ENCODE data around the gene JAML.
A peak's percentile ranks its signal among the peaks of the same experiment; 100 is the strongest.

The JAML gene

DNA sequence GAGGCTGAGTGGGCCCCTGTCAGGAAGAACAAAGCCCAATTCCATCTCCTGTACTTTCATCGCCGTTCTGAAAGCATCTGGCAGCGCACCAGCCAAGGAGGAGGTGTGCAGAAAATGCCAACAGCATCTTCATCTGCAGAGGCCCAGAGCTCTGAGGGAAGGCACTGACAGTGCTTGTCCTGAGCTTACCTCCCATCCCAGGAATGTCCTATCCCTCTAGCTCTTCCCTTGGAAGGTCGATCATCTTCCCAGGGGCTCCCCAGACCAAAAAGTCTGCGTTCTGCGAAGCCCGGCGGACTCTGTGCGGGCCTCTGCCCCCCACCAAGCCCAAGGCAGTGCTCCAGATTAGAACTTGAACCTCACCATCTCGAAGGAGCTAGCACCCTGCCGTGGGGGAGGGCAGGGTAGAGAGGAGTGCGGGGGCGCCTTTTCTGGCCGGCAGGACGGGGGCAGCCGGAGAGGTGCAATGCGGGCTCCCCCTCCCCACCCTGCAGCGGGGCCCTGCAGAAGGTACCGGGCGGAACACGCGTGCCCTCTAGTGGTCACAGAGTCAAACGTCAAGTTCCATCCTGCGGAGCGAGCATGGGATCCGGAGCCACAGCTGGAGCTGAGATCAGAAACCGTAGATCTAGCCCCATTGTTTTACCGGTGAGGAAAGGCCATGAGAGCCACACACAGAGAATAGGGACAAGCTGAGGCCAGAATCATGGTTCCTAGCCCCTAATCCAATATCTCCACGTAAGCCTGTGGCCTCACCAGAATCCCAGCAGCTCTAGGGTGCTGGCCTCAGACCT lies 53.3 kb downstream of the JAML start:
- peak; percentile 16 for FAIRE-seq
- DNase-seq (ENCODE audit: insufficient read length, low spot score): peak; percentile 95
- TF ChIP-seq, protein P1, sequence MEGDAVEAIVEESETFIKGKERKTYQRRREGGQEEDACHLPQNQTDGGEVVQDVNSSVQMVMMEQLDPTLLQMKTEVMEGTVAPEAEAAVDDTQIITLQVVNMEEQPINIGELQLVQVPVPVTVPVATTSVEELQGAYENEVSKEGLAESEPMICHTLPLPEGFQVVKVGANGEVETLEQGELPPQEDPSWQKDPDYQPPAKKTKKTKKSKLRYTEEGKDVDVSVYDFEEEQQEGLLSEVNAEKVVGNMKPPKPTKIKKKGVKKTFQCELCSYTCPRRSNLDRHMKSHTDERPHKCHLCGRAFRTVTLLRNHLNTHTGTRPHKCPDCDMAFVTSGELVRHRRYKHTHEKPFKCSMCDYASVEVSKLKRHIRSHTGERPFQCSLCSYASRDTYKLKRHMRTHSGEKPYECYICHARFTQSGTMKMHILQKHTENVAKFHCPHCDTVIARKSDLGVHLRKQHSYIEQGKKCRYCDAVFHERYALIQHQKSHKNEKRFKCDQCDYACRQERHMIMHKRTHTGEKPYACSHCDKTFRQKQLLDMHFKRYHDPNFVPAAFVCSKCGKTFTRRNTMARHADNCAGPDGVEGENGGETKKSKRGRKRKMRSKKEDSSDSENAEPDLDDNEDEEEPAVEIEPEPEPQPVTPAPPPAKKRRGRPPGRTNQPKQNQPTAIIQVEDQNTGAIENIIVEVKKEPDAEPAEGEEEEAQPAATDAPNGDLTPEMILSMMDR (IDR thresholded peaks at IDR 0.05; ENCODE audit: insufficient read depth, missing control alignments): peak; percentile 81

DNA sequence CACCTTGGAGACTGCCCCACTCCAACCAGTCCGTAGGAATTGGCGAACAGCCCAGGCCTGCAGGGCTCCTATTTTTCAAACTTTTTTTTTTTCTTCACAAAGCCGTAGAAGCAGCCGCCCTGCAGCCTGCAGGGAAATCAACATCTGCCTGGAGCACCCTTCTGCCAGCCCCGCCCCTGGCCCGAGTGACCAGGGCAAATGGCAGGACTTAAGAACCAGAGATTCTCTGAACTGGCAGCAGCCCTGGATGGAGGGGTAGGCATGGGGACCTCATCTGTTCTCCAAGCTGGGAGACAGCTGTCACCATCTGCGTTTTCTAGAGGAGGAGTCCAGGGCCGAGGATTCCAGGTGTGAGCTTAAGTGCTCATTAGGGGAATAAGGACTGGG lies 53.9 kb downstream of the JAML start:
- FAIRE-seq: no peak
- TF ChIP-seq, protein P1 (IDR thresholded peaks at IDR 0.05; ENCODE audit: insufficient read depth, missing control alignments): no peak
- DNase-seq (ENCODE audit: insufficient read length, low spot score): no peak

DNA sequence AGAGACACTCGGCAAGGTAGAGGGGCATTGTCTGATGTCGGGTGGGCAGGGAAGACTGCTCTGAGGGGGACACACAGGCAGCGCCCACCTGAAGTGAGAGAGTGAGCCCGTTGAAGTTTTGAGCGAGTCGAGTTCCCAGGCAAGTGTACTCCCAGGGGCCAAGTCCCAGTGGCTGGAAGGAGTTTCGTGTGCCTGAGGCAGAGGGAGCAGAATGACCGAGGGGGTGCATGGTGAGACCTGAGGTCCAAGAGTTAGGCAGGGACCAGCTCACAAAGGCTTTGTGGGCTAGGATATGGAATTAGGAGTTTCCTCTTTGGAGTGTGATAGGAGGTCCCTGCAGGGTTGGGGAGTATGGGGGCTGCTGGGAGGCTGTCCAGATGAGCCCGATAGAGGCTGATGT lies 54.6 kb downstream of the JAML start:
- TF ChIP-seq, protein P1 (IDR thresholded peaks at IDR 0.05; ENCODE audit: insufficient read depth, missing control alignments): no peak
- DNase-seq (ENCODE audit: insufficient read length, low spot score): no peak
- no peak for FAIRE-seq

DNA sequence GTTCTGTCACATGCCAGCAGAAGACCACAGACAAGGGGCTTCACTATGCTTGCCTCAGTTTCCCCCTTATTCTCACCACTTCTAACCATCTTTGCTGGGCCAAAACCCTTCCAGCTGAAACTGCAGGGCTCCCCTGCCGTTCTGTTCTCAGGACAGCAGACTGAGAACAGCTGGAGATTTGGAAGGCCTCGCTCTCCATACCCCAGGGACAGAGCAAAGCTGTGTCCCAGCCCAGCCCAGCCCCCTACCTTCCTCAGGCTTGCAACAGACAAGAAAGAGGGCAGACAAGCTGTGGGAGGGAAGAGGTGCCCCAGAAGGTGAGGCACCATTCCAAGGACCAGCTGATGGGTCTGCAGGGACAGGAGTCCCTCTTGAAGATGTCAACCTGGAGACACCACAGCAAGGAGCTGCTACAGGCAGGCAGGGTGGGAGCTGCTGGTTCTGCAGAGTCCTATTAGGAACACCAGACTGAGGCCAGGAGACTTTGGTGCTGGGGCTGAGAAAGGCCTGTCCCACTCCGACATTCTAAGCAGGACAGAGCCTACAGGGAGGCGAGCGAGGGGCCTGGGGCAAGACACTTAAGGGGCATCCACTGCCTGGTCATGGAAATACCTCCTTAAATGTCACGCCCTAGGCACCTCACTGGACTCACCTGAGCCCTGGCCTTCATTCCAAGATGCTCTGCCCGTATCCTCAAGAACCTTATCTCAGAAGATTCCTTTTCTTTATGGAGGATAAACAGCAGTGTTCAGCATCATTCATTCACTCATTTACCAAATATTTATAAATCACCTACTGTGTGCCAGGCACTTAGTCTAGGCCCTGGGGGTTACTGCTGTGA lies 55.3 kb downstream of the JAML start:
- DNase-seq (ENCODE audit: insufficient read length, low spot score): no peak
- TF ChIP-seq, protein P1 (IDR thresholded peaks at IDR 0.05; ENCODE audit: insufficient read depth, missing control alignments): no peak
- FAIRE-seq: no peak

DNA sequence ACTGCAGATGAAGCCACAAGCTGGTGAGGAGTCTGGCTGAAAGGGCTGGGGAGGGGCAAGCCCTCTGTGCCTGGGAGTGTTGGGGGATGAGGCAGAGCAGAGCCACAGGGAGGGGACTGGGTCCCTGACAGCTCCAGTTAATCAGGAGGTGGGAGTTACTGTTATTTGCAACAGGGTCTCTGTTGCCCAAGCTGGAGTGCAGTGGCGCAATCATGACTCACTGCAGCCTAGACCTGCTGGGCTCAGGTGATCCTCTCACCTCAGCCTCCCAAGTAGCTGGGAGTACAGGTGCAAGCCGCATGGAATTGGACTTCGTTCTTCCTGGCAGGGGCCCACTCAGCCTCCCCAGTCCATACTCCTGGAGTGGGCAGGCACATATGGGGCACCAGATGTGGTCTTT lies 56.1 kb downstream of the JAML start:
- FAIRE-seq (no peak), DNase-seq (ENCODE audit: insufficient read length, low spot score) (no peak)
- TF ChIP-seq, protein P1 (IDR thresholded peaks at IDR 0.05; ENCODE audit: insufficient read depth, missing control alignments): no peak

DNA sequence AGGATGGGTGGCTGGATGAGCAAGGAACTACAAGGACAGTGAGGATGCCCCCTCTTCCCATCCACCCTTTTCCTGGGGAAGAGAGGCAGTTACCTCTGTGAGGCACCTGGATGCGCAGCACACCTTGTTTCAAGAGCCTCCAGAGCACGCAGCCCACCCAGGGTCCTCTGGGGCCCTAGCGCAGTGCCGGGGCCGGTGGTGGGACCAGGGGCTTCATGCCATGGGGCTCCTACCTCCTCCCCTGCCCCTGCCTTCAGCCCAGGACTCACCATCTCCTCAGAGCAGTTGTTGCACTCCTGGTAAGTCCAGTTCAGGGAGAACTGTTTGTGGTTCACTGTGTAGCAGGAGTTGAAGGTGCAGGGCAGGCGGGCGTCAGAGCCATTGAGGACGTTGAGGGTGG lies 56.5 kb downstream of the JAML start:
- TF ChIP-seq, protein P1 (IDR thresholded peaks at IDR 0.05; ENCODE audit: insufficient read depth, missing control alignments): no peak
- FAIRE-seq (no peak), DNase-seq (ENCODE audit: insufficient read length, low spot score) (no peak)

DNA sequence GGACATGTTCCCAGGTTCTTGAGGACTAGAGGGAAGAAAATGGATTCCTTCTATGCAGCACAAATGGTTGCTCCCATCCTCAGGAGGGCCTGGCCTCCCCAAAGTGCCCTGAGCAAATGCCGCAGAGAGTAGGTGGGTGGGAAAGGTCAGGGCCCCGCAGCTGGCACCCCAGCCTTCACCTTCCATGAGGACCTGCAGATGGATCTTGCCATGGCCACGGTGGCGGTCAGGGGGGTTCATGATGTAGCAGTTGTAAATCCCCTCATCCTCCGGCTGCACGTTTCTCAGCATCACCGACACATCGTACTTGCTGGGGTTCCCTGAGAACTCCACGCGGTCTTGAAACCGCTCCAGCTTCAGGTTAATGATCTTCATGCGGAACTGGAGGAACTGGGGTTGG lies 56.9 kb downstream of the JAML start:
- no peak for DNase-seq (ENCODE audit: insufficient read length, low spot score)
- no peak for FAIRE-seq
- TF ChIP-seq, protein P1 (IDR thresholded peaks at IDR 0.05; ENCODE audit: insufficient read depth, missing control alignments): no peak
